ENCODE data around the gene RTL1. TPM values are rescaled to one million over a fixed set of nuclear protein-coding genes. Genes with fewer than 3 reads are reported as not detected.

RTL1 gene
- total and polyA plus RNA-seq, 10 of the 15 experiments (the other 5 are each of a cell fraction or from before 2014, with no cell fraction given): not detected

DNA sequence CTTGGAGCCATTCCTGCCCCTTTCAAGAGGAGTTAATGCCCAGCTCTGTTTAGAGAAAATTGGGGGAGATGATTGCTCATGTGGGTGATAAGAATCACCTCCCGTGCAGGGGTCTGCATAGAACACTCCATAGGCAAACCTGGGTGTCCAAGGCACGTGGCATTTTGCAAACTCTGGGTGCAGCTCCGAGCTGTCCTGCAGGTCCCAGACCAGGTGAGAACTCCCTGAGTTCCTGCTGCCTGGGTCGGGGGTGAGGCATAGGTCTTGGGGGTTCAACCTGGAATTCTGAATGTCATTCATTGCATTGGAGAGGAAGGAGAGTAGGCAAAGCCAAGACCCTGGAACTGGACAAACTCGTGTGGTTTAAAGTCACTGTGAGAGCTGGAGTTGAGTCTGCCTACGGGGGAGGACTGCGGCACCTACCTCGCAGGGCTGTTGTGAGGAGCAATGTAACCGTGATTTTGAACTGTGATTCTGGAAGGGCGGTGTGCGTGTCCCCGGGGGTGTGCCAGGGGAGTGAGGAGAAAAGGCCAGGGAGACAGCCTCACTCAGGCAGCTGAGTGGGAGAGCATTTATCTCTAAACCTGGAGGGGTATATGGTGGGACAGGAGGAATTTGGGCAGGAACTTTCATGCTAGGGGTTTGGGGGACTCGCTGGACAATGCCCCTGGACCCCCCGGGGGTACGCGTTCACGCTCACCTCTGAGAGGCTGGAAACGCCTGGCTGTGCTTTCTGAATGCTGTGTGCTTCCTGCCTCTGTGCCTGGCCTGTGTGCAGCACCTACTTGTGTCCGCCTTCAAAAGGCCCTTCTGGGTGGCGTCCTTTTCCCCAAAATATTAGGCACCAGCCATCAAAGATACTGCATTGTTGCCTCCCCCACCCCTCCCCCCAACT lies 47.2 kb downstream of the RTL1 start:
- TF ChIP-seq, protein P1, sequence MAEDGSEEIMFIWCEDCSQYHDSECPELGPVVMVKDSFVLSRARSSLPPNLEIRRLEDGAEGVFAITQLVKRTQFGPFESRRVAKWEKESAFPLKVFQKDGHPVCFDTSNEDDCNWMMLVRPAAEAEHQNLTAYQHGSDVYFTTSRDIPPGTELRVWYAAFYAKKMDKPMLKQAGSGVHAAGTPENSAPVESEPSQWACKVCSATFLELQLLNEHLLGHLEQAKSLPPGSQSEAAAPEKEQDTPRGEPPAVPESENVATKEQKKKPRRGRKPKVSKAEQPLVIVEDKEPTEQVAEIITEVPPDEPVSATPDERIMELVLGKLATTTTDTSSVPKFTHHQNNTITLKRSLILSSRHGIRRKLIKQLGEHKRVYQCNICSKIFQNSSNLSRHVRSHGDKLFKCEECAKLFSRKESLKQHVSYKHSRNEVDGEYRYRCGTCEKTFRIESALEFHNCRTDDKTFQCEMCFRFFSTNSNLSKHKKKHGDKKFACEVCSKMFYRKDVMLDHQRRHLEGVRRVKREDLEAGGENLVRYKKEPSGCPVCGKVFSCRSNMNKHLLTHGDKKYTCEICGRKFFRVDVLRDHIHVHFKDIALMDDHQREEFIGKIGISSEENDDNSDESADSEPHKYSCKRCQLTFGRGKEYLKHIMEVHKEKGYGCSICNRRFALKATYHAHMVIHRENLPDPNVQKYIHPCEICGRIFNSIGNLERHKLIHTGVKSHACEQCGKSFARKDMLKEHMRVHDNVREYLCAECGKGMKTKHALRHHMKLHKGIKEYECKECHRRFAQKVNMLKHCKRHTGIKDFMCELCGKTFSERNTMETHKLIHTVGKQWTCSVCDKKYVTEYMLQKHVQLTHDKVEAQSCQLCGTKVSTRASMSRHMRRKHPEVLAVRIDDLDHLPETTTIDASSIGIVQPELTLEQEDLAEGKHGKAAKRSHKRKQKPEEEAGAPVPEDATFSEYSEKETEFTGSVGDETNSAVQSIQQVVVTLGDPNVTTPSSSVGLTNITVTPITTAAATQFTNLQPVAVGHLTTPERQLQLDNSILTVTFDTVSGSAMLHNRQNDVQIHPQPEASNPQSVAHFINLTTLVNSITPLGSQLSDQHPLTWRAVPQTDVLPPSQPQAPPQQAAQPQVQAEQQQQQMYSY (CRISPR knock-in tag; IDR thresholded peaks at IDR 0.05): no peak
- TF ChIP-seq EP300 (IDR thresholded peaks at IDR 0.05; ENCODE audit: borderline replicate concordance in 1 of 2, control insufficient read depth in 1 of 2, low read depth in 2 of 2, low read length in 2 of 2) (no peak), ZZZ3 (IDR thresholded peaks at IDR 0.05; ENCODE audit: control insufficient read depth, insufficient read length, low read depth) (no peak), SREBF1 (IDR thresholded peaks at IDR 0.05; ENCODE audit: low read length) (no peak), RAD21 (IDR thresholded peaks at IDR 0.05; ENCODE audit: insufficient read depth, low read depth, low read length) (no peak), ETV6 (conservative IDR thresholded peaks at IDR 0.05 in 1 of 2, IDR thresholded peaks at IDR 0.05 in 1 of 2; ENCODE audit: borderline replicate concordance in 1 of 2, low read depth in 1 of 2) (no peak), RAD51 (IDR thresholded peaks at IDR 0.05) (no peak)
- FAIRE-seq (no peak), DNase-seq (ENCODE audit: low read depth, low spot score) (no peak), ATAC-seq (no peak)
- BruUV-seq (replicated peaks): no TSS peak
- Histone ChIP-seq H3K4me1 (ENCODE audit: control insufficient read depth, insufficient read depth, low read length) (no peaks in the 10 kb centered on the region), H3K36me3 (ENCODE audit: control insufficient read depth in 2 of 2, insufficient read depth in 2 of 2, low read length in 1 of 2) (no peaks in the 10 kb centered on the region), H3K9me3 (replicated peaks; ENCODE audit: control insufficient read depth, insufficient read depth, low read length) (no peaks in the 10 kb centered on the region), H4K20me1 (ENCODE audit: control insufficient read depth, insufficient read depth) (no peaks in the 10 kb centered on the region), H3K9ac (ENCODE audit: control insufficient read depth, insufficient read depth, low read length) (no peak overlapping the region), H3K4me3 (no peak overlapping the region), H2AFZ (ENCODE audit: control insufficient read depth, low read depth, low read length) (no peak overlapping the region), H3K79me2 (ENCODE audit: control insufficient read depth, insufficient read depth, low read length) (no peaks in the 10 kb centered on the region), H3K27me3 (replicated peaks in 1 of 2; ENCODE audit: control insufficient read depth in 2 of 2, insufficient read depth in 2 of 2, low read length in 1 of 2) (no peaks in the 10 kb centered on the region), H3K4me2 (ENCODE audit: control insufficient read depth, insufficient read depth) (no peak overlapping the region), H3K27ac (ENCODE audit: control insufficient read depth, insufficient read depth) (no peak overlapping the region)
- CTCF ChIA-PET: no interaction called here
- in situ Hi-C loops (cut with MboI) (no loop called here), intact Hi-C loops (cut with micrococcal nuclease; ENCODE audit: unreplicated experiment) (loop anchor here (10.0 kb wide), 1 partner anchor 378 kb away; no protein-coding TSS in a partner anchor)
- WGBS (ENCODE audit: insufficient coverage, insufficient replicate concordance, low lambda C conversion rate, missing lambda C conversion rate): 30% methylated on average over 20 of the region's 20 CpGs
- RAD21 ChIA-PET (ENCODE audit: unreplicated experiment): no interaction called here
- SMC1A ChIA-PET (ENCODE audit: uncharacterized antibody, unreplicated experiment): no interaction called here
- POLR2A ChIA-PET: no interaction called here

Data from GM12878 (cell line).